ENCODE results near the gene MATK. TPM values are rescaled to one million over a fixed set of nuclear protein-coding genes. Genes with fewer than 3 reads are reported as not detected.
A peak's percentile ranks its signal among the peaks of the same experiment; 100 is the strongest.

The MATK gene
- total RNA-seq (2013; cell fraction: nucleolus; rRNA removed), result 4.8 and 7.6 TPM in 2 replicates
- total RNA-seq (2014; rRNA removed) (1.8 and 1.9 TPM in 2 replicates), total RNA-seq (2014; rRNA removed; fragmentation: Illumina TruSeq; extraction: Trizol) (0.37 and 0.72 TPM in 2 replicates), total RNA-seq (2021) (1.6 and 1.8 TPM in 2 replicates), polyA plus RNA-seq (2011; rRNA removed) (1.4 and 2.2 TPM in 2 replicates), polyA plus RNA-seq (2014; fragmentation: Illumina TruSeq; extraction: Trizol) (0.38 TPM in 1 of 2 replicates, not detected in the other), polyA plus RNA-seq (2014; fragmentation: Nextera tagmentation; extraction: Ambion mirVana) (not detected), polyA plus RNA-seq (2014; rRNA removed) (1.6 TPM in 2 replicates), polyA plus RNA-seq (2016; fragmentation: Nextera tagmentation; extraction: Ambion mirVana) (under 1 TPM; 0.24 to 0.71 TPM), polyA minus RNA-seq (2011; rRNA and poly(A)+ RNA removed) (2.3 and 2.6 TPM in 2 replicates), Bru-seq, nascent RNA (percentile 12 among the genes with signal in this experiment), BruChase-seq, experiment 1, labeled RNA remaining after a 6-hour chase (percentile 9 among the genes with signal in this experiment), BruChase-seq, experiment 2, labeled RNA remaining after a 2-hour chase (percentile 4 among the genes with signal in this experiment)
- polyA plus RNA-seq (2011; ENCODE audit: low read depth), result 0.35 TPM
- 3.2 and 5.0 TPM in 2 replicates for polyA plus RNA-seq (2011; cell fraction: cytosol; rRNA removed)
- polyA plus RNA-seq (2011; cell fraction: nucleus; rRNA removed), result 7.0 and 7.2 TPM in 2 replicates
- polyA plus RNA-seq (2012), result 0.41 and 1.4 TPM in 2 replicates
- 1.4 and 2.9 TPM in 2 replicates for polyA minus RNA-seq (2011; cell fraction: cytosol; rRNA and poly(A)+ RNA removed)
- polyA minus RNA-seq (2011; cell fraction: nucleus; rRNA and poly(A)+ RNA removed), result 2.2 TPM in 2 replicates
- long read RNA-seq, experiment 1, result 0 reads
- long read RNA-seq, experiment 2, result 0 reads

DNA sequence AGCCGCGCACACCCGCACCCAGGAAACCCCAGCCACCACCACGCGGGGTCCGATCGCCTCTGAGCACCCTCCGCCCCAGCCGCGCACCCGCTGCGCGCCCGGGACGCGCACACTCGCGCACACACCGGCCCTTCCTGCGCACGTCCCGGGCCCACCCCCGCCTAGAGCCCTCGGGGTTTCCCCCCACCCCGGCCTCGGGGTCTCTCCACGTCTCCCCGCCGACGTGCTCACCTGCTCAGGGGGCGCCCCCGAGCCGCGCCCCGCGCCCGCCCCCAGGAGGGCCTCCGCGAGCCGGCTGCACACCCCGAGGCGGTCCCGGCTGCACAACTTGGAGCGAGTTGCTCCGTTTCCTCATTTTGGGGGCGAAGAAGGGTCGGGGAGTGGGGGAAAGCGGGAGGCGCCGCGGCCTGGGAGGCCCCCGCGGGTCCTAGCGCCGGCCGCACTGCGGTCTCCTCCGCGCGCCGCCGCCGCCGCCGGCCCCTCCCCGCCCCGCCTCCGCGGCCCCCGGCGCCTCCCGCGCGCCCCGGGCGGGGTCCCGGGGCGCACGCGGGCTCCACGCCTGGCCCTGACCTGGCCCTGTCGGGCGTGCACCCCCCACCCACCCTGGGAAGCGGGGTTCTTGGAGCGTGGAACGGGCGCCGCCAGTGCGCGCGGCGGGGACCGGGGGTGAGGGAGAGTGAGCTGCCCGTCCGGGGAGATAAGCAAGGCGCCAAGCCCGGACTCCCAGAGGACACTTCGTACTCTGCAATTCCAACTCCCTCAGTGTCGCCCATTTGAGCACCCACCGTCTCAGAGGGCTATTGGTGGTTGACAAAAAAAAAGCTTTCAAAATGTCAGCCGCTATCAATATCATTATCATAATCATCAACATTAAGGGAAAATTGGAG lies at the start of gene MATK:
TSS of gene MATK (minus strand) at position 444 of the 887 bp plus-strand sequence. CDS start 1,246 bp downstream, outside the sequence.
- DNase-seq (ENCODE audit: low read depth, low spot score), result no peak
- Histone ChIP-seq H3K9me3 (replicated peaks; ENCODE audit: control insufficient read depth, insufficient read depth, low read length) (no peaks in the 10 kb centered on the region; the same call in 2 of the 3 replicates), H3K4me3 (peak within 1 kb of the TSS; percentile 11; the same call in 1 of the 2 replicates), H4K20me1 (ENCODE audit: control insufficient read depth, insufficient read depth) (no peaks in the 10 kb centered on the region), H3K4me1 (ENCODE audit: control insufficient read depth, insufficient read depth, low read length) (no peaks in the 10 kb centered on the region), H3K4me2 (ENCODE audit: control insufficient read depth, insufficient read depth) (peak within 1 kb of the TSS; percentile 33), H3K9ac (ENCODE audit: control insufficient read depth, insufficient read depth, low read length) (no peak within 1 kb of the TSS), H3K27me3 (replicated peaks in 1 of 2; ENCODE audit: control insufficient read depth in 2 of 2, insufficient read depth in 2 of 2, low read length in 1 of 2) (no peaks in the 10 kb centered on the region; a peak in 1 of 4 replicates), H3K79me2 (ENCODE audit: control insufficient read depth, insufficient read depth, low read length) (no peaks in the 10 kb centered on the region), H3K27ac (ENCODE audit: control insufficient read depth, insufficient read depth) (no peak within 1 kb of the TSS), H2AFZ (ENCODE audit: control insufficient read depth, low read depth, low read length) (no peak within 1 kb of the TSS), H3K36me3 (ENCODE audit: control insufficient read depth in 2 of 2, insufficient read depth in 2 of 2, low read length in 1 of 2) (no peaks in the 10 kb centered on the region; a peak in 1 of 4 replicates)
- WGBS (ENCODE audit: insufficient coverage, insufficient replicate concordance, low lambda C conversion rate, missing lambda C conversion rate), result 20% methylated on average over 29 of the region's 101 CpGs
- intact Hi-C loops (cut with micrococcal nuclease; ENCODE audit: unreplicated experiment) (no loop called here), in situ Hi-C loops (cut with MboI) (no loop called here)
- ChIA-PET POLR2A (no interaction called here), SMC1A (ENCODE audit: uncharacterized antibody, unreplicated experiment) (no interaction called here), RAD21 (ENCODE audit: unreplicated experiment) (no interaction called here), CTCF (no interaction called here)
- no TSS peak for BruUV-seq (replicated peaks)
- no peak for TF ChIP-seq NR2C2 (IDR thresholded peaks at IDR 0.05; ENCODE audit: borderline replicate concordance, control insufficient read depth, insufficient read length, low read depth)
- peak; percentile 87 for TF ChIP-seq HDAC6 (IDR thresholded peaks at IDR 0.05; ENCODE audit: unreplicated experiment)
- no peak for FAIRE-seq
- no peak; the same call in 2 of the 3 replicates for ATAC-seq

Measured in GM12878 (cell line).